Hematopoietic multipotent progenitor cell treated with erythropoietin and hydrocortisone succinate and interleukin-3 and kit ligand, for 15 days (in vitro differentiated cells): ENCODE results near the gene GOLT1B.
"Not testable (repeated sequence)": the region's sequence is repeated elsewhere in the genome, so short reads cannot be mapped to it uniquely, and the experiment has no call there.

ENCODE experiments used
- DNase-seq: peaks from one replicate; pipeline ENCODE4 v3.0.0-alpha.2; 2015; ENCODE audit warnings: low spot score

Gene GOLT1B

GRCh38 chr12:21501258-21502163 is at the start of gene GOLT1B, which contains the start of gene RECQL:
Gene GOLT1B (plus strand): TSS chr12:21501789. CDS start chr12:21501924, 135 bp downstream.
Gene RECQL (minus strand): TSS chr12:21501635. CDS start chr12:21499570, 2,065 bp downstream.
- DNase-seq = peak; percentile 97

DNA sequence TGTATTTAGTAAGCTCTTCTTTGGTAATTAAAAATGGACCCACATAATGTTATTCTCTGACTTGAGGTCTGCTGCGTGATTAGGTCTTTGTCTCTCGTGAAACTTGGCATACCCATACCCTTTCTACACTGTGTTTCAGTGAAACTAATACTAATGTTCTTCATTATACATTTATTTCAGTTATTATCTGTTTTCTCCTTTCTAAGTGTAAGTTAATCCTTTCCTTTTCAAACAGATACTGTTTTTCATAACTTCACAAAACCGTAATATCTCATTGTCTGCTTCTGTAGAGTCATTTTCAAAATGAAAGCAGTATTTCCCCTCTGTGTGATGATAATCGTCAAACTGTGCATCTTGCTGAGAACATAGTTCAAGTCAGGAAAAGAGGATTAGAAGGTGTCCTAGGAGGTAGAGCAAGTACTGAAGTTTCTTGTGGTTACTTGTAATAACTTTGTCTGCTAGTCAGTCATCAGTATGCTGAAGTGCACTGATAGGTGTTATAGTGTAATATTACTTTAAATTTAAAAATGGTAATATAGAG is 48.2 kb upstream of the GOLT1B start:
- DNase-seq = no peak

GRCh38 chr12:21456291-21456780 is 45.3 kb upstream of the GOLT1B start:
- no peak for DNase-seq

- no peak for DNase-seq
These were observed 42.1 kb upstream of the GOLT1B start for GRCh38 chr12:21459474-21459873.

DNA sequence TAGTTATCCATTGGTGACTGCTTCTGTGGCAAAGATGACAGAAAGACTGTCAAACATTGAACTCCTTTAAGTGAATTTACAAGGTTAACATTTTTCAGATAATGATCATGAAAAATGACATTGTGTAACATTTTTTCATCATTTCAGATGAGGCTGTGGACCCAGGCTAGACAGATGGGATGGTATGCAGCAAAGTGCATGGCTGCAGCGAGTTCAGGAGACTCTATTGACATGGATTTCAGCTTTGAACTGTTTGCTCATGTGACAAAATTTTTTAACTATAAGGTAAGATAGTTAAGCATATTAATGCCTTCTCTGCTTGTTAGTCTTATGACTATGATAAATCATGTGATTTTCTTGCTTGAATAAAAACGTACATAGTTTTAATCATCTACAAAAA is 34.3 kb upstream of the GOLT1B start:
- DNase-seq = not testable (repeated sequence)

DNA sequence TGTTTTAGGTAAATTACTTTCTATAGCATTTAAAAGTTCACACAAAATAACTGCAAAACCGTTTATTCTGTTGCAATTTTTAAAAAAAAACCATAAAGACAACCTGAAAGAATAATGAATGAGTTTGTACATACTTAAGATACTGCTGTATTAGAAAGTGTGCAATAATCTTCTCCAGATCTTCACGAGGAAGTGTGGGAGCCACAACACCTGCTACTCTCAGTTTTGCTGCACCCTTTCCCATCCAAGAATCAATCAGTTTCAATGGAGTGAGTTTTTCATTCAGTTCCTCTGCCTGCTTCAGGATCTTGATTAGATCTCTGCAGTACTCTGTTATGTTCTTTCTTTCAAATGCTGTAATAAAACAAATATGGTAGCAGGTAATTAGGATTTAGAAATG is 30.3 kb upstream of the GOLT1B start:
- DNase-seq = no peak

- no peak for DNase-seq
These were observed 29.3 kb upstream of the GOLT1B start for GRCh38 chr12:21472197-21472823.

- no peak for DNase-seq
These were observed 26.0 kb upstream of the GOLT1B start for GRCh38 chr12:21475552-21475951.

GRCh38 chr12:21476949-21477348 is 24.6 kb upstream of the GOLT1B start:
- DNase-seq = no peak

DNA sequence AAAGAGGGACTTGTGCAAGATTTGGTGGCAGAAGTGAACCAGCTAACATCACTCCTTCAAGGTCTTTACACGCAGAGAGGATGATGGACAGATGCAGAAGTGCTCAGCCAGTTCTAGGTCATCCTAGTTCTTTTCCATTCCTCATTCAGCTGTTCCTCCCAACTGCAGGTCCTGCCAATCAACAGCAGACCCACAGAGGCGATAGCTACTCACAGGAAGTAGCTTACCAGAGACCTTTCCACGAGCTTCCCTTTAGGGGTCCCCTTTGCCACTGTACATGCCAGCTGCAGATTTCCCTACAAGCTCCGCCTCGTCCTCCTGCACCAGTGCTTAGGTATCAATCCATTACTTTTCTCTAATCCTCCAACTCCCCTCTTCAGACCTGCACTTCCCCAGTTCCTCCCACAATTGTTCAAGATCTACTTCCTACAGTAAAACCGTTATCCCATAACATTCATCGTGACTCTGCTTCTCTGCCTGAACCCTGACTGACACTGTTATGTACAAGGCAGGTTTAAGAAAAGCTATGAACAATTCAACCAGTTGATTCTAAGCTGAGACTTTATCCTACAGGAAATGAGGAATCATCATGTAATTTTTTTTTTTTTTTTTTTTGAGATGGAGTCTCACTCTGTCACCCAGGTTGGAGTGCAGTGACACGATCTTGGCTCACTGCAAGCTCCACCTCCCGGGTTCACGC is 22.7 kb upstream of the GOLT1B start:
- no peak for DNase-seq

DNA sequence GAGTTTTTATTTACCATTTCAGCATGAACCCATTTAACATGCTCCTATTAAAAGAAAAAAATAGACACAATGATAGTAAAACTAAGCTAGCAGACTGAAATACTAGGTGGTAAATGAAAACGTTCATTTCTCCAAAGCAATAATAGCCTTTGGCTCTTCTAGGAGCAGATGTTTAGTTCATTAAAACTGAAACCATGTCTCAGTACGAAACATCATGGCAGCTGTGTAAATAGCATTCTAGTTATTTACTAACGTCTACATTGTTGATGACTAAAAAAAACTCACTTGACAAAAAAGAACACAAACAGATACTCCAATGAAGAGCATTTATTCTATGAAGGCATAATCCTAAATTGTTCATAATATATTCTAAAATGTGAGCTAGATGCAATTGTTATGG is 18.1 kb upstream of the GOLT1B start:
- DNase-seq = no peak

- no peak for DNase-seq
These were observed 15.6 kb upstream of the GOLT1B start for GRCh38 chr12:21485998-21486397.

- no peak for DNase-seq
These were observed 1.8 kb upstream of the GOLT1B start for GRCh38 chr12:21499765-21500164.

GRCh38 chr12:21500786-21501257 is 767 bp upstream of the GOLT1B start:
- no peak for DNase-seq

DNA sequence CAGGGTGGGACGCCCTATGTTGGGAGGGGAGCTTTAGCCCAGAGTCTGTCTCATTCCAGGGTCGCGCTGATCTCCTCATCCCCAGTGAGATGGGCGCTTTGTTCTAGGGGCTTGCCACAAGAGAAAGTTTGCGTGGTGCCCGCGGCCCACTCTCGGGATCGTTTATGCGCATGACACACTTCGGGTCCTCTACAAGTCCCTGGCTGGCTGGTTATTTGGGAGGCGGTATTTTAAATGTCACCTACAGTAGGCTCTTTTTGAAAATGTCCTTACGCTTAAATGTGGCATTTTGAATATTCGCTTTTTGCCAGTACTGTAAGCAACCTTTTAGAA is 541 bp downstream of the GOLT1B start:
- DNase-seq = peak; percentile 8

GRCh38 chr12:21502872-21503271 is 1.3 kb downstream of the GOLT1B start:
- DNase-seq = no peak

DNA sequence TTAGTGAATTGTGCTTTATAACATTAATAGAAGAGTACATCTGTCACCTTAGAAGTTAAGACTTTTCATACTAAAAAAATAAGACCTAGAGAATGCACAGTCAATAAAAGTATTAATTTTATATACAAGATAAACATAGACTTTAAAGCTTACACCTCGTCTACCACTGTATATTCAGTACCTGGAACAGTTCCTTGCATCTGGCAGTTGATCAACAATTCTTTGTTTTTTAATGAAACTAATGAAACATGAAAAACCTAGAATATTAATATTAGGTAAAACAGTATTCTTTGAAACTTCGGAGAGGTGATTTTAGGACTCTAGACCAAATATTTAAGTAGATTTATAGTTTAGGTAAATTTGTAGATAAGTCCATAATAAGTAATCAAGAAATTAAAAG is 4.3 kb downstream of the GOLT1B start:
- DNase-seq = no peak

DNA sequence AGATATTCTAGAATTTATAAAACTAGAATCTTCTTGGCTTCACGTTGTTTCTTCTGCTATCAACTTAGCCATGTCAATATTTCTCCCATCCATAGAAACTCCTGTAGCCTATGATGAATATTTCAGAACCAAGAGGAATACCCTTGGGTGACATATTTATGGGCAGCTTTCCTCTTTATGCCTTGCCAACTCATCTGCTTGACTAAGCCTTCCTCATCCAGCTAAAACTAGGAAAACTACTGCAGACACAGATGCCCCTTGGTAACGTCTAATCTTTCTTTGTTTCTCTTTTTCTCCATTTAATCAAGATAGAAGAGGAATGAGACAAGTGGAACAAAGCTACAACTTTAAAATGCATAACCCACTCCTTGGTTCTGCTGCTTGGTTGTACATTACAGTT is 6.3 kb downstream of the GOLT1B start:
- no peak for DNase-seq

DNA sequence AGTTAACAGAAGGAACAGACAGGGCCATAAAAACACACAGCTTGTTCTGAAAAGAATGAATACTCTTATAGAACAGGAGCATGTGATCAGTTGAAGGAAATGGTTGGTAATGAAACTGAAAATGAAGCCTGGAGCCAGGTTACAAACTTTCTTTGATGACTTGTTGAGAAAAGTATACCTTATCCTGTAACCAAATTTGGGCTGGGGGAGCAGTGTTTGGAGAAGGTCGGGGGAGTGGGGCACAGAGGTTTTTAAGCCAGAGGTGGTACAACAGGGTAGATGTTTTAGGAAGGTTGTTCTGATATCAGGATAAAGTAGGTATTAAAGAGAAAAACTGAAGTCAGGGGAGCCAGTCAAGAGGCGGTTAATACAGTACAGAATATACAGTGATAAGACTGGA is 8.2 kb downstream of the GOLT1B start:
- no peak for DNase-seq

DNA sequence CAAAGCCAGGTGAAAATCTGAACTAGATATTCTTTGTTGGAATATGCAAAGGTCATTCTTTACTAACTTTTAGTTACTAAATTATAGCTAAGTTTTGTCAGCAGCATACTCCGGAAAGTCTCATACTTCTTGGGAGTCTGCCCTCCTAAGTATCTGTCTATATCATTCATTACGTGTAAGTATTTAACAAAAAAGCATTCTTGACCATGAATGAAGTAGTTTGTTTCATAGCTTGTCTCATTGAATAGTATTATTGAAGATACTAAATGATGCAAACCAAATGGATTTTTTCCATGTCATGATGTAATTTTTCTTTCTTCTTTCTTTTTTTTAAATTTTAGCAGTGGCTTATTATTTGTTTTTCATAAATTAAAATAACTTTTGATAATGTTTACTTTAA is 14.7 kb downstream of the GOLT1B start:
- no peak for DNase-seq

- no peak for DNase-seq
These were observed 16.9 kb downstream of the GOLT1B start for GRCh38 chr12:21518451-21518850.

- no peak for DNase-seq
These were observed 20.0 kb downstream of the GOLT1B start for GRCh38 chr12:21521541-21521940.
